ENCODE results near the gene ITIH6. TPM values are rescaled to one million over a fixed set of nuclear protein-coding genes. Genes with fewer than 3 reads are reported as not detected.

Gene ITIH6
- total and polyA plus RNA-seq, 2 donors from 2014 or later: not detected

DNA sequence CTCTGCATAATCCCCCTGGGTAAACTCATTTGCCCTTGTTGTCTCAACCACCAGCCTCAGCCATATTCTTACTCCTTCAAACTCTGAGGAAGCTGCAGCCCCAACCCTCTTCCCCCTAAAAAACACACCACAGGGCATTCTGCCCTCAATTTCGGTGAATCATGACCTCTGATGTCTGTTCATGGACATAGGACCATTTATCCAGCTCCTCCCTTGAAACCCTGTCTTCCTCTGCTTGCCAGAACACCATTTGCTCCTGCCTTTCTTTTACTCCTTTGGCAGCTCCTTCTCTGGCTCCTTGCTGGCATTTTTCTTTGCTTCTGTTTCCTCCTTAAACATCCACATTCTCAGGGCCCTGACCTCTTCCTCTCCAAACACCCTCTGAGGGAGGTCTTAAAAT is 87.1 kb downstream of the ITIH6 start:
- TF ChIP-seq, protein P1, sequence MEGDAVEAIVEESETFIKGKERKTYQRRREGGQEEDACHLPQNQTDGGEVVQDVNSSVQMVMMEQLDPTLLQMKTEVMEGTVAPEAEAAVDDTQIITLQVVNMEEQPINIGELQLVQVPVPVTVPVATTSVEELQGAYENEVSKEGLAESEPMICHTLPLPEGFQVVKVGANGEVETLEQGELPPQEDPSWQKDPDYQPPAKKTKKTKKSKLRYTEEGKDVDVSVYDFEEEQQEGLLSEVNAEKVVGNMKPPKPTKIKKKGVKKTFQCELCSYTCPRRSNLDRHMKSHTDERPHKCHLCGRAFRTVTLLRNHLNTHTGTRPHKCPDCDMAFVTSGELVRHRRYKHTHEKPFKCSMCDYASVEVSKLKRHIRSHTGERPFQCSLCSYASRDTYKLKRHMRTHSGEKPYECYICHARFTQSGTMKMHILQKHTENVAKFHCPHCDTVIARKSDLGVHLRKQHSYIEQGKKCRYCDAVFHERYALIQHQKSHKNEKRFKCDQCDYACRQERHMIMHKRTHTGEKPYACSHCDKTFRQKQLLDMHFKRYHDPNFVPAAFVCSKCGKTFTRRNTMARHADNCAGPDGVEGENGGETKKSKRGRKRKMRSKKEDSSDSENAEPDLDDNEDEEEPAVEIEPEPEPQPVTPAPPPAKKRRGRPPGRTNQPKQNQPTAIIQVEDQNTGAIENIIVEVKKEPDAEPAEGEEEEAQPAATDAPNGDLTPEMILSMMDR (IDR thresholded peaks at IDR 0.05; ENCODE audit: borderline replicate concordance, extremely low read depth, insufficient read depth): no peak
- Histone ChIP-seq H3K9ac (ENCODE audit: low read length in 3 of 3) (no peak overlapping the region), H3K27ac (ENCODE audit: low read depth in 2 of 2, low read length in 2 of 2) (no peak overlapping the region), H3K9me3 (ENCODE audit: control insufficient read depth in 2 of 3, insufficient read depth in 1 of 3, low read length in 3 of 3) (no peaks in the 10 kb centered on the region), H3K36me3 (ENCODE audit: control insufficient read depth in 2 of 3, insufficient read depth in 3 of 3, low read length in 3 of 3) (no peaks in the 10 kb centered on the region), H3K4me1 (ENCODE audit: control insufficient read depth in 2 of 3, insufficient read depth in 2 of 3, low read depth in 1 of 3, low read length in 3 of 3) (no peaks in the 10 kb centered on the region), H3K27me3 (ENCODE audit: control insufficient read depth, insufficient read depth, low read length) (no peaks in the 10 kb centered on the region), H3K4me3 (ENCODE audit: low read length in 3 of 3) (no peak overlapping the region)
- DNase-seq (no peak), FAIRE-seq (no peak)
- intact Hi-C loops (cut with DNase I): no loop called here

DNA sequence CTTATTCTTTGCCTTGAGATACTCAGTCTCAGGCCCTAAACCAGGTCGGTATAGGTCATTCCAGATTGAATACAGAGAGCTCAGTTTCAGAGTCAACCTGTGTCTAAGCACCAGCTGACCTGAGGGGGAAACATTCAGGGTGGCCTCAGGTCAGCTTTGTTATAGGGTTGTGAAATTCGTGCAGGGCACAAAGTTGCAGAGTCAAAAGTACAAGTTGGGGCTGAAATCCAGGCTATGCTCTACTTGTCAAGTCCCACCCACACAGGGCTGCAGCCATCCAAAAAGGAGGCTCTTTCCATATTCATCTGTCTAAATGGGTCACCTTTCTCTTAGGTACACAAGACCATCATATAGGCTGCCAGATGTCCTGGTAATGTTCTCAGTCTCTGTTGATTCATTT is 89.7 kb downstream of the ITIH6 start:
- intact Hi-C loops (cut with DNase I): no loop called here
- Histone ChIP-seq H3K4me1 (ENCODE audit: control insufficient read depth in 2 of 3, insufficient read depth in 2 of 3, low read depth in 1 of 3, low read length in 3 of 3) (no peaks in the 10 kb centered on the region), H3K4me3 (ENCODE audit: low read length in 3 of 3) (no peak overlapping the region), H3K27me3 (ENCODE audit: control insufficient read depth, insufficient read depth, low read length) (no peaks in the 10 kb centered on the region), H3K36me3 (ENCODE audit: control insufficient read depth in 2 of 3, insufficient read depth in 3 of 3, low read length in 3 of 3) (no peaks in the 10 kb centered on the region), H3K9me3 (ENCODE audit: control insufficient read depth in 2 of 3, insufficient read depth in 1 of 3, low read length in 3 of 3) (no peaks in the 10 kb centered on the region), H3K27ac (ENCODE audit: low read depth in 2 of 2, low read length in 2 of 2) (no peak overlapping the region), H3K9ac (ENCODE audit: low read length in 3 of 3) (no peak overlapping the region)
- TF ChIP-seq, protein P1 (IDR thresholded peaks at IDR 0.05; ENCODE audit: borderline replicate concordance, extremely low read depth, insufficient read depth): no peak
- FAIRE-seq: no peak
- no peak for DNase-seq

Other genes with a start within 250 kb of the ITIH6 start
- gene MAGED2, start 9.5 kb upstream of the ITIH6 start, total RNA-seq: 185 TPM
- 285 TPM for gene MAGED2, start 9.5 kb upstream of the ITIH6 start, polyA plus RNA-seq (ENCODE audit: insufficient read depth, low read depth, low replicate concordance)
- 11.6 TPM for gene TRO, start 122.6 kb upstream of the ITIH6 start, total RNA-seq
- 17.0 TPM for gene TRO, start 122.6 kb upstream of the ITIH6 start, polyA plus RNA-seq (ENCODE audit: insufficient read depth, low read depth, low replicate concordance)
- gene PFKFB1, start 195.9 kb upstream of the ITIH6 start, total RNA-seq: 0.31 TPM
- gene PFKFB1, start 195.9 kb upstream of the ITIH6 start, polyA plus RNA-seq (ENCODE audit: insufficient read depth, low read depth, low replicate concordance): 1.1 TPM
- 15.9 TPM for gene APEX2, start 202.1 kb upstream of the ITIH6 start, total RNA-seq
- gene APEX2, start 202.1 kb upstream of the ITIH6 start, polyA plus RNA-seq (ENCODE audit: insufficient read depth, low read depth, low replicate concordance): 16.9 TPM
- 0.79 TPM for gene ALAS2, start 232.7 kb upstream of the ITIH6 start, total RNA-seq
- gene ALAS2, start 232.7 kb upstream of the ITIH6 start, polyA plus RNA-seq (ENCODE audit: insufficient read depth, low read depth, low replicate concordance): not detected

Measured in kidney (tissue), 14 donors.